SK-N-SH treated with all-trans-retinoic acid at 6 μM for 48 hours (cell line): Measurements from ENCODE around the gene YARS2.

ENCODE experiments used
- ARNTL ChIP-seq: fragments of 450-650 bp; formaldehyde crosslinking; IDR thresholded peaks from 2 replicates; pipeline ENCODE4 v1.5.0; 2020; ENCODE audit warnings: low read depth, mild to moderate bottlenecking, moderate library complexity, borderline replicate concordance
- ISL1 ChIP-seq: fragments of 250-450 bp; sonication (Bioruptor Pico); IDR thresholded peaks from 2 replicates; pipeline ENCODE4 v2.1.2; 2022; ENCODE audit warnings: mild to moderate bottlenecking, moderate library complexity
- RARB ChIP-seq: fragments of 250-450 bp; sonication (Bioruptor Pico); IDR thresholded peaks from 2 replicates; pipeline ENCODE4 v1.8.0; 2021; ENCODE audit warnings: mild to moderate bottlenecking, moderate library complexity
- ZC3H10 ChIP-seq: fragments of 250-450 bp; sonication (Bioruptor Pico); IDR thresholded peaks from 2 replicates; pipeline ENCODE4 v1.5.1; 2021; ENCODE audit warnings: mild to moderate bottlenecking, moderate library complexity
- ZFP3 ChIP-seq: fragments of 250-450 bp; sonication (Bioruptor Pico); IDR thresholded peaks from 2 replicates; pipeline ENCODE4 v1.5.0; 2020; ENCODE audit warnings: mild to moderate bottlenecking, moderate library complexity
- TF ChIP-seq, protein P1 (sequence below): fragments of 250-450 bp; sonication (Bioruptor Pico); IDR thresholded peaks from 2 replicates; pipeline ENCODE4 v1.5.1; 2020; ENCODE audit warnings: low read depth, mild to moderate bottlenecking, moderate library complexity
- TF ChIP-seq, protein P2 (sequence below): fragments of 250-450 bp; sonication (Bioruptor Pico); IDR thresholded peaks from 2 replicates; pipeline ENCODE4 v1.8.0; 2021; ENCODE audit warnings: low read depth, mild to moderate bottlenecking, moderate library complexity, borderline replicate concordance

DNA sequence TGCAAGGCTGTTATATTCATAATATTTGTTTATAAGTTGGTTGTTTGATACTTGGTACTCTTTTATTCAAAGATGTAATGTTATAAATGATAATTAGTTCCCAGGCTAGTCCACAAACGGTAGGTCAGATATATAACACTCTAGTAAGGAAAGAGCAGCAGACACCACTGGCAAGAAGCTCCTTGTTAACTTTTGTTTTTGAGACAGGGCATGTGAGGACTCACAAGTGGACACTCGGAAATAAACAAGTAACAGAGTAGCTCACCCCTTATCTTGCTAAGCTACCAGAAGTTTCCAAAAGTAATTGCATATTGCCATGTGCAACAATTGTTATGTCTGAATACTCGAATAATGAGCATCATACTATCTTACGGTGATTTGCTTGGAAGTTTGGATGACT lies 38.6 kb upstream of the YARS2 start:
- TF ChIP-seq ZC3H10 (CRISPR knock-in tag) (no peak), ARNTL (CRISPR knock-in tag) (no peak), ZFP3 (CRISPR knock-in tag) (no peak), ISL1 (no peak), RARB (no peak)
- TF ChIP-seq, protein P1, sequence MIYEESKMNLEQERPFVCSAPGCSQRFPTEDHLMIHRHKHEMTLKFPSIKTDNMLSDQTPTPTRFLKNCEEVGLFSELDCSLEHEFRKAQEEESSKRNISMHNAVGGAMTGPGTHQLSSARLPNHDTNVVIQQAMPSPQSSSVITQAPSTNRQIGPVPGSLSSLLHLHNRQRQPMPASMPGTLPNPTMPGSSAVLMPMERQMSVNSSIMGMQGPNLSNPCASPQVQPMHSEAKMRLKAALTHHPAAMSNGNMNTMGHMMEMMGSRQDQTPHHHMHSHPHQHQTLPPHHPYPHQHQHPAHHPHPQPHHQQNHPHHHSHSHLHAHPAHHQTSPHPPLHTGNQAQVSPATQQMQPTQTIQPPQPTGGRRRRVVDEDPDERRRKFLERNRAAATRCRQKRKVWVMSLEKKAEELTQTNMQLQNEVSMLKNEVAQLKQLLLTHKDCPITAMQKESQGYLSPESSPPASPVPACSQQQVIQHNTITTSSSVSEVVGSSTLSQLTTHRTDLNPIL (CRISPR knock-in tag), result no peak
- TF ChIP-seq, protein P2, sequence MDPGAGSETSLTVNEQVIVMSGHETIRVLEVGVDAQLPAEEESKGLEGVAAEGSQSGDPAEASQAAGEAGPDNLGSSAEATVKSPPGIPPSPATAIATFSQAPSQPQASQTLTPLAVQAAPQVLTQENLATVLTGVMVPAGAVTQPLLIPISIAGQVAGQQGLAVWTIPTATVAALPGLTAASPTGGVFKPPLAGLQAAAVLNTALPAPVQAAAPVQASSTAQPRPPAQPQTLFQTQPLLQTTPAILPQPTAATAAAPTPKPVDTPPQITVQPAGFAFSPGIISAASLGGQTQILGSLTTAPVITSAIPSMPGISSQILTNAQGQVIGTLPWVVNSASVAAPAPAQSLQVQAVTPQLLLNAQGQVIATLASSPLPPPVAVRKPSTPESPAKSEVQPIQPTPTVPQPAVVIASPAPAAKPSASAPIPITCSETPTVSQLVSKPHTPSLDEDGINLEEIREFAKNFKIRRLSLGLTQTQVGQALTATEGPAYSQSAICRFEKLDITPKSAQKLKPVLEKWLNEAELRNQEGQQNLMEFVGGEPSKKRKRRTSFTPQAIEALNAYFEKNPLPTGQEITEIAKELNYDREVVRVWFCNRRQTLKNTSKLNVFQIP, result no peak
